HG03280 (cell line): ENCODE data around the gene MTFR1L.
A peak's percentile ranks its signal among the peaks of the same experiment; 100 is the strongest.

Experiments
- ATAC-seq: cut with Tn5 transposase; IDR thresholded peaks from one replicate; pipeline ENCODE4 v1.9.1; 2021; ENCODE audit warnings: mild to moderate bottlenecking, moderate library complexity; ENCODE audit not compliant: unreplicated experiment

Gene MTFR1L

DNA sequence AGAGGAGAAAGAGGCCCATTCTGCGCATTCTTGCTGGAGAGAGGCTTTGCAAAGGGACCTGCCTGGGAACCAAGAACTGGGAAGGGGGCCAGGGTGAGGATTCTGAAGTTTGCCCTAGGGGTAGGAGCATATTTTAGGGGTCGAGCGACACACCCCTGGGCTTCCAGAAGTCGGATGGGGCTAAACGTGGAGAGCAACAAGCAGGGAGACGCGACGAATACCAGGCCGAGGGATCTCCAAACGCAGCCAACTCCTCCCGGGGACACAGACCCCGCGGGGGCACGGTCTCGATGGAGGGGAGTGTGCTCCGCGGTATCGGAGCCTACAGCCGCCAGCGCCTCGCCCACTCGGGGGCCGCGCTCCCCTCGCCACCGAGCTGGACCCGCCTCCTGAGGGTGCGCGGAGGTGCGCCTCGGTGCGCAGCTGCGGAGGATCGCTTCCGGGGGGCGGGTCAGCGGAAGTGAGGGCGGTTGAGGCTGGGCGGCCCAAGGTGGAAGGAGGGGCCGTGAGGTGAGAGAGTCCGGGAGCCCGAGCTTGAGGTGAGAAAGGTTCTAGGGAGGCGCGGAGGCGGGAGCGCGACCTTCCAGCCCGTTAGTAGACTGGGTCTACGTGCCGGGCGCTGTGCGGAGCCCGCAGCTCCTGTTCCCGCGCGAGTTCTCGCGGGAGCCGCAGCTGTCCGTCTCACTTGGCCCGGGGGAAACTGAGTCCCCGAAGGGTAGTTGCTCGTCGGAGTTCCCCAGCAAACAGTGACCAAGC lies at the start of gene MTFR1L:
MTFR1L (plus strand) TSS at position 464 of the 756 bp plus-strand sequence. CDS start 3,151 bp downstream, outside the sequence.
- ATAC-seq: peak; percentile 82

DNA sequence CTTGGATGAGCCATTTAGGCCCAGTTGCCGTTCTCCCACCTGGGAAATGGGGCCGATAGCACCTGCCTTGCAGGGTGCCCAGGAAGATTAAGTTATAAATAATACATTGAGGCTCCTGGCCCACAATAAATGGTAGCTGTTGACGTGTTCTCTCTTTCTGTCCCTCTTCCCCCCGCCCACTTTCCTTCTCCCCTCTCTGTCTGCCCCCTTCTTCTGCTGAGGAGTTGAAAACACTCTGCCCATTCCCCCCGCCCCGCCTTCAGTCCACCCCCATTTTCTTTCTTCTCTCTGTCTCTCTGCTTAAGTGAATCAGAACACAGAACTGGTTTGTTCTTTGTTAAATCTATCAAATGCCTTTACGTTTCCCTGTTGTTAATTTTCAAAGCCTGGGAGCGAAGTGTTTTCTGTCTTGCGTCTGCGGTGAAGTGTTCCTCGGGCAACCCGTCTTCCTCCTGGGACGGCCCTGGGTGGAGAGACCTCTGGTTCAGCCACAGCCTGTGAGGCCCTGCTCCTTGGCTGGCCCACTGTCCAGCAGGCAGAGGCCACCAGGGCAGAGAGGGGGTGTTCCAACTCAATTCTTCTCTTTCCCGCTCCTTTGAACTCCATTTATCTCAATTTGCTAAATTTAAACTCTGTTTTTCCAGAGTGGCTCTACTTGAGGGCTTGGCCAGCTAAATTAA lies 49.1 kb upstream of the MTFR1L start:
- no peak for ATAC-seq

DNA sequence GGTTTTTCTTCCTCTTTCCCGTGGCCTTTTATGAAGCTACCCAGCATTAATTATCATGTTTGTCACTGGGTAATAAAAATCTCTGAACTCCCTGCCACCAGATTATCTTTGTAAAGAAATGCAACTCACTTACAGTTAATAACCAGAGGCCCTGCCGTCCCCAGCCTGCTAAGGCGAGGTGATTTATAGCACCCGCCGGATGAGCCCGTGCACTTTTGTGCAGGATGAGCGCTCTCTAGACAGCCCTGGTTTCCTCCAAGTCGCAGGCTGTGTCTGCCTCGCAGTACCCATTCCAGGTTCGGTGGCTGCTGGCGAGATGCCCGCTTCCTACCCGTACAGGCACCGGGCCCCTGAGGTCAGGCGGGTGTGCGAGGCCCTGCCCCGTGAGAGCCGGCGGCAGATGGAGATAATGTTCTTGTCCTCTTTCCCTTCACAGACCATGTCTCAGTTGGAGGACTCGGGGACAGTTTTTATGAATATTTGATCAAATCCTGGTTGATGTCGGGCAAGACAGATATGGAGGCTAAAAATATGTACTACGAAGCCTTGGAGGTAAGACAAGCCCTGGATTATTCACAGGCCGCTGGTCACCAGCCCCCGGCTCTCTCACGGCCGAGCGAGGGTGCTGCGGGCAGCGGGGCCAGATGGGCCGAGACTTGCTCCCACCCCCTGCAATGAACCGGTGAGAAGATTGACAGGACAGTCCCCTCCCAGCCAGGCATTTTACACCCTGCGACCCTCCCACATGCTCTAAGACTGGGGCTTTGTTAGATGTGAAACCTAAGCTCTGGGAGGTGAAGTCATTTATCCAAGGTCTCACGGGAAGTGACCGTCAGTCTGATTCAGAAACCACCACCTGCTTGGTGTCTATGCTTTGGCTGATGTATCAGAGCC lies 48.3 kb upstream of the MTFR1L start:
- ATAC-seq: no peak

DNA sequence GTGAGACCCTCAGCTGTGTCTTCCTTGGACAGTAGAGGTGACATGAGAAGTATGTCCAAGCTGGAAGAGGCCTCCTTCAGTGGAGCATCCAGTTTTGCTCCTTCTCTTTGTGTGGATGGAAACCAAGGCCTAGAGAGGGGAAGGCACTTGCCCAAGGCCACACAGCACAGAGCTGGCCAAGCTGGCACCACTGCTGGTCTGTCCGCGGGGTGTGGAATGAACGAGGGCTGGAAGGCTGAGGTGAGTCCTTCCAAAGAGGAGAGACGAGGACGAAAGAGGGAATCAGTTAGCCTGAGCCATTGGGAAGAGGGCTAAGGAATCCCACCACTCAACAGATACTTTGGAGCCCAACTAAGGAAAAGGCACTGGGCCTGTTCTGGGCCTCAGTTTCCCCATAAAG lies 47.6 kb upstream of the MTFR1L start:
- ATAC-seq: no peak

DNA sequence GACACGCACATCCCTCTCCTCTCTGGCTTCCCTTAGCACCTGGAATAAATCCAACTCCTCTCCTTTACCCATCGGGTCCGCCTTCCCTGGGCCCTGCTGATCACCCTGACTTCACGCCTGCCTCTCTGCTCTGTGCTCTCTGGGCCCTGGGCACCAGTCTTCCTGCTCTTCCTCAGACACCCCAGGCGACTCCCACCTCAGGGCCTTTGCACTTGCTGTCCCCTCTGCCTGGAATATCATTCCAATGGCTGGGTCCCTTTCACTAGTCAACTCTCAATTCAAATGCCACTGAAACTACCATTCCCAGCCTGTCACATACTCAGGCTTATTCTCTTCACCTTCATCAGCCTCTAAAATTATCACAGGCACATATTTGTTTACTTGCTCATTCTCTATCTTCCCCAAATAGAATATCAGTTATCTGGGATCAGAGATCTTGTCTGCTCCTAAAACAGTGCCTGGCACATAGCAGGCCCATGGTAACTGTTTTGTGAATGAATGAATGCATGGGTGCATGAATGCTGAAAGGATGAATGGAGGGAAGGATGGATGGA lies 47.0 kb upstream of the MTFR1L start:
- no peak for ATAC-seq

DNA sequence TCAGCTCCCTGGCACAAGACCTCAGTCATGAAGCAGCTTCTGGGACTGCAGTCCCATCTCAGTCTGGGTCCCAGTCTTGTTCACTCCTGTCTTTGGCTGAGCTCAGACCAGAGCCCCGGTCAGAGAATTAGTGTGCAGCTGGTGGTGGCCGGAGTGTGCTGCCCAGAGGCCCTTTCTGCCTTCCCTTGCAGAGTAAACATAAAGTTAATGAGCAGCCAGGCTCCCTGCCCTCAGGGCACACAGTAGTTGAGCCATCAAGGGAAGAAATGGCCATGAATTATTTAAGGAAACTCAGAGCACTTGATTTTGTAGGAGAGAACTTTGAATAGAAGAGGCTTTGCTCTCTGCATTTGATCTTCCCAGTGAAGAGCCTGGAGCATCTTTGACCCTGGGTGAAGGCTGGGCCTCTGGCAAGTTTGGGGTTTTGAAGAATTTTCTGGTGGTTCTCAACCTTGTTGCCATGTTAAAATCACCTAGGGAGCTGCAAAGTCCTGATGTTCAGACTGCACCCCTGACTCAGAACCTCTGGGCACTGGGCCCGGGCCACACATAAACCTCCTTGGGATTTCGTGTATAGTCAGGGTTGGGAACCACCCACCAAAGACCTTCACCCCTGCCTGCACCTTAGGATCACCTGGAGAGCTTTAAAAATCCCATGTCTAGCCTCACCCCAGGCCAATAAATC lies 46.2 kb upstream of the MTFR1L start:
- ATAC-seq: no peak

DNA sequence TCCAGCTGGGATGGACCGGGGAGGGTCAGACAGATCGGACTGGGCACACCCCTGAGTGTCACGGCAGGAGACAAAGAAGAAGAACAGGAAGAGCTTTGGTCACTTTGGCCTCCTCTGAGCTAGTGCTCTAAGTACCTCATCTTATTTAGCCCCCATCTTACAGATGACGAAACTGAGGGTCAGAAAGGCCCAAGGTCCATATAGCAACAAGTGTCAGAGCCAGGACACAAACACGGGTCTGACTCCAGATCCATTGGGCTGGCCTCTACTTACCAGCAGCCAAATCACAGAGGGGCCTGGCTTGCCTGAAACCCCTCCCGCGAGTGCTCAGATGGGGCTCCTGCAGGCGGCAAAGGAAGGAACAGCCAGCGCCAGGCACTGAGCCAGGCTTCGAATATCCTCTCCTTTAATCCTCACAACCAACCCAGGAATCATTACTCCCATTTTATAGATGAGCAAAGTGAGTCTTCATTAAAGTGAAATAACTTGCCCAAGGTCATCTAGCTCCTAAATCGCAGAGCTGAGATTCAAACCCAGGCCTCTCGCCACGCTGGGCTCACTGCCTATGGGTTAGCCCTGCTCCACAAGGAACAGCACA lies 45.4 kb upstream of the MTFR1L start:
- no peak for ATAC-seq

DNA sequence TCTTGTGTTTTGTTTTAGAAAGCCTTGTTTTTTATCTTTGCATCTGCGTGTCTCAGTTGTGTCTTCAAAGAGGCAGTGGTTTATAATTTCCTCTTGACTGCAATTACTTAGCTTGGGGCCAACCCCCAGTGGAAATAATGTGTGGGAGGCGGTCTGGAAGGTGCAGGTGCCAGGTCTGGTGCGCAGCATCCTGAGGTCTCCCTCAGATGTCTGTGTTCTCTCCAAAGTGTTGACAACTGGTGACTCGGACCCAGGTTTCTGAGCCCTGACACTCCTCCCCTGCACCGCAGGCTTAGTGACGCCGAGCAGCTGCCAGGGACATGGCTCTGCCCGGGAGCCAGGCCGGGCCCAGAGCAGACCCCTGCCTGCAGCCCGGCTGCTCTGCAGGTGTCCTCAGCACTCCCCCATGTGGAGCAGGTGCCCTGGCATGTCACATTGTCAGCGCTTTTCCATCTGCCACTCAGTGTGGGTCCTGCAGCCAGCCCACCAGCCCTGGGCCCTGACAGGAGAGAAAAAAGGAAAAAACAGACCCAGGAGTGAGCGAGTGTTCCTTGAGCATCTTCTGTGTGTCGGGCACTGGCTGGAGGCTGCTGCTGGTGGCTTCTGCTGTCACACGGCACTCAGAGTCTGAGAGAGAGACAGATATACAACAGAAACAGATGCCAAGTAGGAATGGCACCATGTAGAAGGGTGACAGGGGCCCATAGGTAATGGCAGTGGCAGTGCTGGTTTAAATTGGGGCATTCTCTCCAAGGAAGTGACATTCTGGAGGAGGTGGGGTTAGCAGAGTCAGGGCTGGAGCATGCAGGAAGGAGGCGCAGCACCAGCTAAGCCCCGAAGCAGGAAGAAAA lies 44.6 kb upstream of the MTFR1L start:
- no peak for ATAC-seq

DNA sequence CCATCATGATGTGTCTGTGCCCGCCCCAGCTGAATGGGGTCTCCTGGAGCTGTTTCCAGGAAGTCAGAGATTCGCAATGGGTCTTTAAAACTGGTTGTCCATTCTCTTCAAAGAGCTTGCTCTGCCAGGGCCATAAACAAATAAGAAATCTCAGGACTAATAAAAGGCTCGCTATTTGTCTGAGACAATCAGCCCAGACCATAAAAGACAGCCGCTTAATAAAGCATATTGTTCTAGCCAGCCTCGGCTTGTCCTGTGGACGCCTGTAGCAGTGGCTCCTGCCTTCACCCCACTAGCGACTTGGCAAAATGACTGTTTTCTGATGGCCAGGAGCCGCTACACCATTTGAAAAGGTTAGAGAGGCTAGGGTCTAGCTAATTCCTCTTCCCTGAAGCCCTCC lies 40.4 kb upstream of the MTFR1L start:
- no peak for ATAC-seq

DNA sequence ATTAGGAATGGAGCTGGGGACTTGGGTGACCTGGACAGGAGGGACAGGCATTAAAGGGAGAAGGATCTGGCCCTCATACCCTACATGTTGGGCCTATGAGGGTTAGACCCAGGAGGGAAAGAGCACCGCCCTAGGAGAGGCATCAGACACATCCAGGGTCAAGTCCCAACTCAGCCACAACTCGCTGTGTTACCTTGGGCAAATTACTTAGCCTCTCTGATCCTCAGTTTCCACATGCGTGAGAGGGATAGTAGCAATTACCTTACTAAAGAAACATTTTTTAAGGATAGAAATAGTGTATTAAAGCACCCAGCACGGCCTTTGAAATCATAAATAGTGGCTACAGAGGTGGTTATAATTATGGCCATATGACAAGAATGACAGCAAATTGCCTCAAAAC lies 39.9 kb upstream of the MTFR1L start:
- no peak for ATAC-seq

DNA sequence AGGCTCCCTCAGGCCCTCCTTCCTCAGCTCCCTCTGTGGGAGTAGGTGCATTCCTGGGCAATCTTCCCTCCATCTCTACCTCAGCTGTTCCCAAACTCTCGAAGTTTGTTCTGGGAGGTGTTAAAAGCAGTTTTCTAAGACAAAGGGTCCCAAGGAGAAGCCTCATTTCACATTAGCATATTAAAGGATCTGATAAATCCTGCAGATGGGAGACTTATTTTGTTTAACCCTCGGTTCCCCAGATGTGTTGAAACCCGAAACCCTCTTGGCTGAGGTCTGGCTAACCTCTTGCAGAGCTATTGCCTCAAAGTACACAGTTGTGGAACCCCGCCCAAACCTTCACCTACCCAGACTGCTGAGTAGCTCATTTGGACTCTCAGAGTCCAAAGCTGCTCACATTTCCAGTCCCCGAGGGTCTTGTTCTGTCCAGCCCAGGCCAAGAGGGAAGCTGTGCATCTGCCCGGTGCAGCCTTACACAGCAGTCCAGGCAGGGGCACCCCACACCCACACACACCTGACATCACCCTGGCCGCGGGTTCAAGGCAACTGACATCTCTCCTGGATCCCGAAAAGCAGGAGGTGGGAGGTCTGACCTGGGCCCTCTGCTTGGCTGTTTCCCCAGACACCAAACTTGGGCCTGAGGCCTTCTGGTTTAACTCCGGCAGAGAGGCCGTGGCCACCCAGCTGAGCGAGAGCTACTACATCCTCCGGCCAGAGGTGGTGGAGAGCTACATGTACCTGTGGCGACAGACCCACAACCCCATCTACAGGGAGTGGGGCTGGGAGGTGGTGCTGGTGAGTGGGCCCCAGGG lies 39.2 kb upstream of the MTFR1L start:
- ATAC-seq: no peak

DNA sequence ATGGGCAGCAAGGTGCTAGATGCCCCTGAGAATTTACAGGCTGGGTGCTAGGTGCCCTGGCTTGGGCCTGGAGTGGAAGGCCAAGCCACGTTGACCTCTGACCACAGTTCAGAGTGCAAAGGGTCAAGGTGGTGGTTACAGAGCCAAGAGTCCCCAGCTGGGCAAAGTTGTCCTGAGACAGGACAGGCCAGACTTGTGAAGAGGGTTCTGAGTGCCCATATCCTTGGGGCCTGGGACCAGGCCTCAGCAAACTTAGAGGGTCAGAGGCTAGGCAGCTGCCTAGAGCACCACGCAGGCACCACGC lies 38.7 kb upstream of the MTFR1L start:
- ATAC-seq: no peak

DNA sequence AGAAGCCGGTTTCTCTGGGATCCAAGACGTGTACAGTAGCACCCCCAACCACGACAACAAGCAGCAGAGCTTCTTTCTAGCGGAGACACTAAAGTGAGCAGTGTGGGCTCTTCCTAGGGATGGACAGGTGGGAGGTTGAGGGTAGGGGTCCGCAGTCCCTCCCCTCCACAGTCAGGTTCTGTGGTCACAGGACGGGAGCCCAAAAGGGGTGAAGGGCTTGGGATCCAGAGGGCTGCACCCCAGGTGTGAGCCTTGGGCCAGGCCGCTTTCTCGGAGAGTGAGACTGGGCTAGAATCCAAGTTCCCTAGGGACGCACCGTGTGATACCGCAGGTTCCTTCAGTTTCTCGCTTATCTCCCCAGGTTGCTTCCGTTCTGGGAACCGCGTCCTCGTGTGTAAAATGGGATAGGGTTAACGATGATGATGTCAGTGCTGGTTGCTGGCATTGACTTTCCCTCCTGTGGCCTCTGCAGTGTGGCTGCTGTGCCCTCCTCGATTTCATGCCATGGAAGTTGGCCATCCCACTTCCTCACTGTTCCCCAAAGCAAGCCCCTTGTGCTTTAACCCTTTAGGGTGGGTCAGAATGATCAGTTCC lies 37.0 kb upstream of the MTFR1L start:
- ATAC-seq: no peak

DNA sequence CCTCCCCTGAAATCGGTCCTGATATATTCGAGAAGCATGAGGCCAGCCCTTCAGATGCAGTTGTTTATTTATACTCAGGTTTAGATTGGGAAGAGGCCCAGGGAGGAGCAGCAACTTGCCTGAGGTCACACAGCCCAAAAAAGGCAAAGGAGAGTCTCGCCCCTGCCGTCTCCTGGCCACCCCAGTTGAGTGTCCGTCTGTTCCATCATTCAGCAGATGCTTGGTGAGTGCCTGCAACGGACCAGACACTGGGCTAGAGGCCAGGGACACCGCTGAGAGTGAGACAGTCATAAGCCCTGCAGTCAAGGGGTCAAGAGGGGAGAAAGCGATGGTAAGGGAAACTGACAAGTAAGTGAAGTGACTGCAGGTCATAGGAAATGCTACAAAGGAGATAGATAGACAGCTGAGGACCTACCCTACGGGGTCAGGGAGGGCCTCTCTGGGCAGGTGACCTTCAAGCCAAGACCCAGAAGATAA lies 35.1 kb upstream of the MTFR1L start:
- no peak for ATAC-seq

DNA sequence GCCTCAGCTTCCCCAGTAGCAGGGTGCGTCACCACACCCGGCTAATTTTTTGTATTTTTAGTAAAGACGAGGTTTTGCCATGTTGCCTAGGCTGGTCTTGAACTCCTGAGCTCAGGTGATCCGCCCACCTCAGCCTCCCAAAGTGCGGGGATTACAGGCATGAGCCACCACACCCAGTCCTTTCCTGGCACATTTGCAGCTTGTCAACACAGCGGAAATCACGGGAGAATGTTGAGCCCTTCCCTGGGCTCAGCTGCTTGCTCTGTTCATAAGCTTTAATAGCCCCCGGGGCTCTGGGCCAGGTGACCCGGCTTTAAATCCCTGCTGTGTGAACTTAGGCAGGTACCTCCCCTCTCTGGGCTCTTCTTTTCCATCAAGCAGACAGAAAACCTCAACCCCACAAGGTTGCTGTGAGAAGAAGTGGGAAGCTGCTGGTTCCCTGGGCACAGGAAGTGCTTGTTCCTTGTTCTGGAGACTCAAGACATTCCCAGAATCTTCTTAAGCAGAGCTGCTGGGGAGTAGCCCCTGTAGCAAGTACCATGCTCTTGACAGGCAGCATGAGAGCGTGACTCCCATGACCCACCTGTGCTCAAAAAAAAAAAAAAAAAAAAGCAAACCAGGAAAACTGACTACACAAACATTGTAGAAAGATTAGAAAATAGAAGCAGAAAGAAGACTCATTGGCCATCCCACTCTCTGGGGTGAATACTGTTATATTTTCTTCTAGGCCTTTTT lies 34.3 kb upstream of the MTFR1L start:
- no peak for ATAC-seq

DNA sequence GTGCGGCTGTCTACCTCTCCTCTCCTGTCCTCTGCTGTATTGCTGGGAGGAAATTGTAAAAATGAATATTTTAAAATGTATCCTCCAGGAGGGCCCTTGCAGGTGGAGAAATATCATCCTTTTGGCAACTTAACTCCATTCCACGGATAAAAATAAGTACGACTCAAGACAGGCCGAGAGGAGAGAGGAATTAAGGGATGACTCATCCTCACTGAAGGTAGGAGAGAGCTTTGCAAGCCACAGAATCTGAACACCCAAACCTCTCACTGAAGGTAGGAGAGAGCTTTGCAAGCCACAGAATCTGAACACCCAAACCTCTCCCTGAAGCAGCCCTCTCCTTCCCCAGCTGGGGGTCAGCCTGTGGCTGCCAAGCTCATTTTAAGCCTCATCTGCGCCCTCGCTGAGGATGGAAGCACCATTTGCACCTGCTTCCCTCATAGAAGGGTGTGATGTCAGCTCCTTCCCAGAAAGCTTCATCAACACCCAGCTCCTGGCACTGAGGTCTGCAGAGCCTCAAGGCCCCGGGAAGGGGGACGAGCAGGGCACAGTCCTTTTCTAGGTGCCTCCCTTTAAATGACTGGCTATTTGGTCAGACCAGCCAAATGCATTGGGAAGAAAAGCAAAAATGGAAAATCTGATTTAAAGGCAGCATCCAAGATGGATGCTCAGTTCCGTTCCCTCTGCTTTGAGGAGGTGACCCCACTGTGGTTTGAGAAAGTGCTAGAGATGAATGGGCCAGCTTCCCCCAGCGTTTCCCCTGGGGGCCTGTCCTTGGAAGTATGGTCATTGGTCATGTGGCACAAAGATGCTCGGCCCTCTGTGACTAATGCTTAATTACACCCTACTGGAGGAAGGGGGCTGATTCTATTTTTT lies 32.6 kb upstream of the MTFR1L start:
- no peak for ATAC-seq

DNA sequence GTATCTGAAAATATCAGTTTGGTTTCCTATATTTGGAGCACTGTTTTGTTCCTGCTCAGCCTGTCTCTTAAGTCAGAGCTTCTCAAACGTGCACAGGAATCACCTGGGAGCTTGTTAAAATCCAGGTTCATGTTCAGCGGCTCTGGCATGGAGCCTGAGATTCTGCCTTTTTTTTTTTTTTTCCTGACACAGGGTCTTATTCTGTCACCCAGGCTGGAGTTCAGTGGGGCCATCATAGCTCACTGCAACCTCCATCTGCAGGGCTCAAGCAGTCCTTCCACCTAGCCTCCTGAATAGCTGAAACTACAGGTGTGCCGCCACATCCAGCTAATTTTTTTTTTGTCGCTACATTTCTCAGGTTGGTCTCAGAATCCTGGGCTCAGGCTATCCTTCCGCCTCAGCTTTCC lies 32.0 kb upstream of the MTFR1L start:
- no peak for ATAC-seq
